GM12878 (cell line): ENCODE data around the gene NRM. TPM values are rescaled to one million over a fixed set of nuclear protein-coding genes. Genes with fewer than 3 reads are reported as not detected.

Experiments
- ATAC-seq: fragments of 200-7000 bp; cut with Tn5 transposase; 3 replicates; pipeline ENCODE4 v1.9.1; 2020; ENCODE audit warnings: mild to moderate bottlenecking, moderate library complexity
- BruUV-seq: library from RNA; stranded (reverse); fragments of 400-500 nt; replicated peaks from 2 replicates; lab custom pipeline; 2021; lab: Mats Ljungman, UMichigan
- CTCF ChIA-PET: fragments of 300-600 bp; sonication (Branson Sonifier 250); formaldehyde crosslinking; extraction: SDS; loops from one replicate; lab custom pipeline; 2021; ENCODE audit warnings: inconsistent platforms; lab: Yijun Ruan, JAX
- POLR2A ChIA-PET: fragments of 350-600 bp; formaldehyde crosslinking; extraction: SDS; loops from one replicate; lab custom pipeline; 2021; ENCODE audit warnings: inconsistent platforms; lab: Charles Lee
- RAD21 ChIA-PET: fragments of 300-600 bp; sonication (Branson Sonifier 250); formaldehyde crosslinking; loops from one replicate; lab custom pipeline; 2023; ENCODE audit warnings: antibody characterized with exemption; ENCODE audit not compliant: unreplicated experiment; lab: Charles Lee
- SMC1A ChIA-PET: fragments of 300-600 bp; sonication (Branson Sonifier 250); formaldehyde crosslinking; loops from one replicate; lab custom pipeline; 2023; ENCODE audit not compliant: unreplicated experiment, uncharacterized antibody; lab: Charles Lee
- DNase-seq: peaks from one replicate; pipeline ENCODE4 v3.0.0-alpha.2; 2011; ENCODE audit warnings: low read depth, low spot score
- FAIRE-seq: peaks from 3 replicates; lab custom pipeline; 2011; peaks lifted over from hg19 to GRCh38; lab: Jason Lieb, UNC
- H2AFZ ChIP-seq: 2 replicates; pipeline ENCODE4 v1.6.0; 2011; ENCODE audit warnings: low read depth, low read length, control low read depth; ENCODE audit not compliant: control insufficient read depth
- H3K27ac ChIP-seq: 2 replicates; pipeline ENCODE4 v1.5.1; 2011; ENCODE audit warnings: control low read depth; ENCODE audit not compliant: control insufficient read depth, insufficient read depth
- H3K27me3 ChIP-seq, 2 experiments: replicated peaks in 1 of 2; 2 replicates each; pipeline versions ENCODE4 v1.6.0 to v1.6.1; 2011; ENCODE audit warnings: low read length in 1 of 2; ENCODE audit not compliant: control insufficient read depth in 2 of 2, insufficient read depth in 2 of 2
- H3K36me3 ChIP-seq, 2 experiments: 2 replicates each; pipeline ENCODE4 v1.5.1; 2011; ENCODE audit warnings: low read length in 1 of 2; ENCODE audit not compliant: control insufficient read depth in 2 of 2, insufficient read depth in 2 of 2
- H3K4me1 ChIP-seq: 2 replicates; pipeline ENCODE4 v1.6.1; 2011; ENCODE audit warnings: mild to moderate bottlenecking, low read length, moderate library complexity, mixed read lengths; ENCODE audit not compliant: control insufficient read depth, insufficient read depth
- H3K4me2 ChIP-seq: 2 replicates; pipeline ENCODE4 v1.6.0; 2011; ENCODE audit warnings: control low read depth; ENCODE audit not compliant: control insufficient read depth, insufficient read depth
- H3K4me3 ChIP-seq: fragments of 200-600 bp; sonication (generic); 2 replicates; pipeline ENCODE4 v1.5.1; 2016
- H3K79me2 ChIP-seq: 2 replicates; pipeline ENCODE4 v1.6.0; 2011; ENCODE audit warnings: low read length; ENCODE audit not compliant: control insufficient read depth, insufficient read depth
- H3K9ac ChIP-seq: 2 replicates; pipeline ENCODE4 v1.8.0; 2011; ENCODE audit warnings: low read length, control low read depth, mixed read lengths; ENCODE audit not compliant: control insufficient read depth, insufficient read depth
- H3K9me3 ChIP-seq: replicated peaks from 3 replicates; pipeline ENCODE4 v1.5.1; 2011; ENCODE audit warnings: mild to moderate bottlenecking, low read length; ENCODE audit not compliant: control insufficient read depth, insufficient read depth
- H4K20me1 ChIP-seq: 2 replicates; pipeline ENCODE4 v1.6.0; 2011; ENCODE audit not compliant: control insufficient read depth, insufficient read depth
- EP300 ChIP-seq, 2 experiments: fragments of 150-350 bp in 1 of 2; IDR thresholded peaks; 2 replicates each; pipeline ENCODE4 v1.6.1; 2011 to 2012; ENCODE audit warnings: low read depth in 2 of 2, low read length in 2 of 2, borderline replicate concordance in 1 of 2, improper control_type of control experiment in 1 of 2, inconsistent platforms in 1 of 2; ENCODE audit not compliant: control insufficient read depth in 1 of 2
- FOS ChIP-seq: IDR thresholded peaks from 3 replicates; pipeline ENCODE4 v1.6.1; 2011; ENCODE audit warnings: borderline replicate concordance; ENCODE audit not compliant: insufficient read length; ENCODE audit errors: extremely low read depth
- JUNB ChIP-seq: IDR thresholded peaks from 2 replicates; pipeline ENCODE4 v1.6.1; 2016; ENCODE audit warnings: antibody characterized with exemption, mild to moderate bottlenecking
- MEF2B ChIP-seq: fragments of 450-650 bp; IDR thresholded peaks from 2 replicates; pipeline ENCODE4 v1.6.1; 2018; ENCODE audit warnings: mild to moderate bottlenecking, moderate library complexity; ENCODE audit not compliant: partially characterized antibody, poor library complexity, severe bottlenecking
- MTA2 ChIP-seq: fragments of 450-650 bp; IDR thresholded peaks from 2 replicates; pipeline ENCODE4 v1.6.1; 2016; ENCODE audit warnings: low read depth, mild to moderate bottlenecking, moderate library complexity
- PAX5 ChIP-seq: IDR thresholded peaks from 2 replicates; pipeline ENCODE4 v1.6.1; 2011; ENCODE audit warnings: low read depth, low read length, borderline replicate concordance
- PML ChIP-seq: IDR thresholded peaks from 2 replicates; pipeline ENCODE4 v1.6.1; 2012; ENCODE audit warnings: low read length, inconsistent platforms
- RELA ChIP-seq: fragments of 450-650 bp; IDR thresholded peaks from 2 replicates; pipeline ENCODE4 v1.8.0; 2014; ENCODE audit warnings: borderline replicate concordance; ENCODE audit not compliant: partially characterized antibody
- RFX5 ChIP-seq: IDR thresholded peaks from 2 replicates; pipeline ENCODE4 v1.6.1; 2011; ENCODE audit warnings: low read depth, low read length, improper control_type of control experiment
- RUNX3 ChIP-seq: IDR thresholded peaks from 2 replicates; pipeline ENCODE4 v1.6.1; 2012; ENCODE audit warnings: low read length, inconsistent platforms
- SP1 ChIP-seq: IDR thresholded peaks from one replicate; pipeline ENCODE4 v1.6.1; 2011; ENCODE audit warnings: low read depth, low read length
- SREBF2 ChIP-seq: IDR thresholded peaks from 2 replicates; pipeline ENCODE4 v1.6.1; 2012; ENCODE audit warnings: mild to moderate bottlenecking, low read length
- TBL1XR1 ChIP-seq: IDR thresholded peaks from 2 replicates; pipeline ENCODE4 v1.6.1; 2012; ENCODE audit warnings: low read depth, low read length, improper control_type of control experiment
- TCF7 ChIP-seq: IDR thresholded peaks from 2 replicates; pipeline ENCODE4 v1.6.1; 2014; ENCODE audit warnings: antibody characterized with exemption, borderline replicate concordance
- USF2 ChIP-seq: IDR thresholded peaks from 2 replicates; pipeline ENCODE4 v1.6.1; 2011; ENCODE audit warnings: low read depth, low read length, improper control_type of control experiment, borderline replicate concordance
- ZNF24 ChIP-seq: fragments of 450-650 bp; IDR thresholded peaks from 2 replicates; pipeline ENCODE4 v1.6.1; 2017; ENCODE audit warnings: antibody characterized with exemption, mild to moderate bottlenecking
- WGBS: methylation state at CpG from one replicate; pipeline ENCODE4 v1.1.6; 2016; ENCODE audit warnings: low lambda C conversion rate; ENCODE audit not compliant: insufficient replicate concordance, insufficient coverage; ENCODE audit errors: missing lambda C conversion rate; 5-methylcytosine and 5-hydroxymethylcytosine counted together
- in situ Hi-C: fragments of 300-500 bp; cut with MboI; formaldehyde crosslinking; loops from 9 replicates; pipeline ENCODE4 v1.14.3; 2018; ENCODE audit warnings: mixed read lengths
- intact Hi-C: fragments of 100-400 bp; cut with micrococcal nuclease; formaldehyde crosslinking; loops from one replicate; pipeline ENCODE4 v1.14.2; 2022; ENCODE audit not compliant: unreplicated experiment
- polyA plus RNA-seq, 11 experiments: library from polyadenylated mRNA; depleted of rRNA in 4 of 11; unstranded in 6 of 11; stranded (reverse) in 5 of 11; fragments of >200 nt; fragmentation: Nextera tagmentation in 4 of 11; fragmentation: Illumina TruSeq in 1 of 11; extraction: Ambion mirVana in 4 of 11; extraction: Trizol in 1 of 11; gene quantifications; 1 replicate in 1 of 11; 2 replicates in 10 of 11; pipeline versions ENCODE4 v1.2.1 to v1.2.3, GENCODE V29; 2011 to 2016; ENCODE audit warnings: inconsistent platforms in 2 of 11, missing spikeins in 2 of 11, low read depth in 1 of 11
- total RNA-seq, 4 experiments: library from RNA; depleted of rRNA in 3 of 4; stranded (reverse); fragments of >200 nt in 3 of 4; fragmentation: Illumina TruSeq in 1 of 4; extraction: Trizol in 1 of 4; gene quantifications; 2 replicates each; pipeline versions ENCODE4 v1.2.1 to v1.2.3, GENCODE V29; 2013 to 2021

Gene NRM
- total and polyA plus RNA-seq, 10 of the 15 experiments (the other 5 are each of a cell fraction or from before 2014, with no cell fraction given), result 15.4 to 46.7 (median 29.0) TPM

DNA sequence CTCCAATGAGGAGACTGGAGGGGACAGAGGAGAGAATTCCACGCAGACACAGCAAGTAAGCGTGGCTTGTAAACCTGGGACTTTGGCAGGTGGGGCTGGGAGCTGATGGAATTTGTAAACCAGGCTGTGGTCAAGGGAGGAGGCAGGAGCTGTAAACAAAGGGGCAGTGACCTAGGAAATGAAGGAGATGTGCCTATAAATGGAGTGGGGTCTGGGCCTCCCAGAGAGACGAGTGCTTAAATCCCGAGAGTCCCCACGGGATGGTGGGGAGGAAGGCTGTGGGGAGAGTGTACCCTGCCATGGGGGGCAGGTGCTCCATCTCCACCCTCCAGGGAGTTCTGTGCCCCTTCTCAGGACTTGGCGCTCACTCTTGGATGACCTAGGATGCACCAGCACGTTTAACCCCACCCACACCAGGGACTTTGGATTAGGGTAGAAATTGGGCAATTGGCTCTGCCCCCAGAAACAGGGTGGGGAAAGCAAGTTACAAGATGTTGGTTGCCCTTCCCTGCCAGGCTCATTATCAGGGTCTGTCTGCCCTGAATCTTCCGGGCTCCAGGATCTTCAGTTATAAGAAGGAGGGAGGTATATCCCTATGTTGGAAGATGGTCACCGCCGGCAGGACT lies 14.0 kb downstream of the NRM start:
- in situ Hi-C loops (no loop called here), intact Hi-C loops (no loop called here)
- no peak overlapping the region for H3K27ac ChIP-seq
- no peaks in the 10 kb centered on the region for H3K9me3 ChIP-seq
- WGBS, result 87% methylated on average over 10 of the region's 10 CpGs
- ChIA-PET CTCF (interaction anchor here (1.1 to 9.5 kb wide), 7 partner anchors 8 to 195 kb away, joined by 3 to 487 read pairs (median 14); partner anchors contain the start of genes MDC1 and TUBB), POLR2A (interaction anchor here (9.5 kb wide), 1 partner anchor 43 kb away, joined by 200 read pairs; the partner anchor contains the start of genes MDC1 and TUBB), RAD21 (interaction anchor here (14.2 kb wide), 1 partner anchor 56 kb away, joined by 232 read pairs; no protein-coding TSS in a partner anchor), SMC1A (interaction anchor here (11.3 kb wide), 1 partner anchor 47 kb away, joined by 265 read pairs; the partner anchor contains the start of genes MDC1 and TUBB)
- no peak overlapping the region for H3K4me2 ChIP-seq
- DNase-seq (no peak), ATAC-seq (no peak), FAIRE-seq (no peak)
- peaks cover 5% of the 10 kb centered on the region; the same call in 1 of the 2 replicates for H4K20me1 ChIP-seq
- no peak overlapping the region for H3K4me3 ChIP-seq
- TSS peak; percentile 45 for BruUV-seq
- no peaks in the 10 kb centered on the region for H3K27me3 ChIP-seq
- TF ChIP-seq RFX5 (no peak), SREBF2 (no peak), PML (no peak), PAX5 (no peak), RELA (no peak), ZNF24 (no peak), USF2 (no peak), MEF2B (no peak), RUNX3 (no peak), FOS (no peak), EP300 (IDR thresholded peaks at IDR 0.05; ENCODE audit: borderline replicate concordance in 1 of 2, control insufficient read depth in 1 of 2, low read depth in 2 of 2, low read length in 2 of 2) (no peak), MTA2 (no peak), TBL1XR1 (no peak), SP1 (no peak), JUNB (no peak), TCF7 (no peak)
- H3K79me2 ChIP-seq, result peaks cover 45% of the 10 kb centered on the region
- H2AFZ ChIP-seq, result no peak overlapping the region
- H3K36me3 ChIP-seq, result peaks cover 10 to 24% of the 10 kb centered on the region in 2 experiments
- peaks cover 8% of the 10 kb centered on the region for H3K4me1 ChIP-seq
- no peak overlapping the region for H3K9ac ChIP-seq
